GM18951 (cell line): Measurements from ENCODE around the gene YTHDF2.
A peak's percentile ranks its signal among the peaks of the same experiment; 100 is the strongest.

Source experiments
- POLR2A ChIP-seq: IDR thresholded peaks from 4 replicates; pipeline ENCODE4 v1.6.1; 2011; ENCODE audit warnings: mild to moderate bottlenecking; ENCODE audit not compliant: insufficient read length, insufficient read depth; ENCODE audit errors: extremely low read depth
- in situ Hi-C: fragments of 300-500 bp; cut with MboI; formaldehyde crosslinking; loops from one replicate; pipeline ENCODE4 v1.12.0; 2022; ENCODE audit warnings: low sequenced_read_pairs, mixed read lengths, inconsistent platforms; ENCODE audit not compliant: unreplicated experiment

YTHDF2 gene

GRCh38 chr1:28775121-28775942 is 38.6 kb downstream of the YTHDF2 start:
- peak; percentile 50 for TF ChIP-seq POLR2A
- in situ Hi-C loops: loop anchor here (25.0 kb wide), 2 partner anchors 262 to 412 kb away; partner anchors contain the start of gene SRSF4

- TF ChIP-seq POLR2A: no peak
- in situ Hi-C loops: loop anchor here (25.0 kb wide), 2 partner anchors 261 to 411 kb away; partner anchors contain the start of gene SRSF4
Measured at GRCh38 chr1:28776341-28776740, 39.6 kb downstream of the YTHDF2 start.

GRCh38 chr1:28778021-28778420 is 41.3 kb downstream of the YTHDF2 start:
- in situ Hi-C loops: loop anchor here (25.0 kb wide), 2 partner anchors 259 to 409 kb away; partner anchors contain the start of gene SRSF4
- no peak for TF ChIP-seq POLR2A

DNA sequence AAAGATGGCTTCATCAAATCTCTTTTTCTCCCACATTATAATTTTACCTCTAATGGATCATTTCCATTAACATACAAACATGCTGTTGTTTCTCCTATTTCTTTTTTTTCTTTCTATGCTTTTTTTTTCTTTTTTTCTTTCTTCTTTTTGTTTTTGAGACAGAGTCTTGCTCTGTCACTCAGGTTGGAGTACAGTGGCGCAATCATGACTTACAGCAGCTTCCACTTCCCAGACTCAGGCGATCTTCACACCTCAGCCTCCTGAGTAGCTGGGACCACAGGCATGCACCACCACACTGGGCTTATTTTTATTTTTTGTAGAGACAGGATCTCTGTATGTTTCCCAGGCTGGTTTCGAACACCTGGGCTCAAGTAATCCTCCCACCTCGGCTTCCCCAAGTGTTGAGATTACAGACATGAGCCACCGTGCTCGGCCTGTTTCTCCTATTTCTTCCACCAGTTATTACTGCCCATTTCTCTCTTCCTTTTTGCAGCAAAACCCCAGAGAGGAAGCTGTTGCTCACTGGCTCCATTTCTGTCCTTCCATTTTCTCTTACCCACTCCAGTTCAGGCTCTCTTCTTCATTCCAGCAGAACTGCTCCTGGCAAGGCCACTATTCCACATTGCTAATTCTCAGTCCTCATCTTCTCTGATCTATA is 43.1 kb downstream of the YTHDF2 start:
- TF ChIP-seq POLR2A: no peak
- in situ Hi-C loops: loop anchor here (25.0 kb wide), 2 partner anchors 257 to 407 kb away; partner anchors contain the start of gene SRSF4

DNA sequence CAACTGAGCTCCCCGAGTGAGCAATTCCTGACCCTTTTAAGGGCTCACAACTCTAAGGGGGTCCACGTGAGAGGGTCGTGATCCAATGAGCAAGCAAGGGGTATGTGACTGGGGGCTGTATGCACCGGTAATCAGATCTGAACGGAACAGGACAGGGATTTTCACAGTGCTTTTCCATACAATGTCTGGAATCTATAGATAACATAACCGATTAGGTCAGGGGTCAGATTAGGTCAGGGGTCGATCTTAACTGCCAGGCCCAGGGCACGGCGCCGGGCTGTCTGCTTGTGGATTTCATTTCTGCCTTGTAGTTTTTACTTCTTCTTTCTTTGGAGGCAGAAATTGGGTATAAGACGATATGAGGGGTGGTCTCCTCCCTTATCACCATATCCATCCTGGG is 44.6 kb downstream of the YTHDF2 start:
- TF ChIP-seq POLR2A: no peak
- in situ Hi-C loops: loop anchor here (25.0 kb wide), 2 partner anchors 256 to 406 kb away; partner anchors contain the start of gene SRSF4

DNA sequence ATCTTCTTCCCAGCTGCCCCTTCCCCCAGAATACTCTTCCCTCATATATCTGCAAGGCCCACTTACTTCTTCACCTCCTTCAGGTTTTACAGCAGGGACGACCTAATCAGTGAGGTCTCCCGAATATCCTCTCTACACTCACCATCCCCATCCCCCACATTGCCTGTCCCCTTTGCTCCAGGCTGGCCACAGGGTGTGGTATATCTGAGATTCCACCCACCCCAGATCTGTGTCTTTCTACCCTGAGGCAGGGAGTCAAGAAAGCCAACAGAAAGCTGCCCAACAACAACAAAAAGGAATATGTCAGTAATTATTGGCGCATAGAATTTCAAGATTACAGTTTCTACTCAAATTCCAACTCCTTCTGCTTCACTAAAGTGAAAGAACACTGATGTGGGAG is 45.3 kb downstream of the YTHDF2 start:
- in situ Hi-C loops: loop anchor here (25.0 kb wide), 2 partner anchors 255 to 405 kb away; partner anchors contain the start of gene SRSF4
- TF ChIP-seq POLR2A: no peak

GRCh38 chr1:28783363-28783762 is 46.6 kb downstream of the YTHDF2 start:
- TF ChIP-seq POLR2A: no peak
- in situ Hi-C loops: loop anchor here (25.0 kb wide), 2 partner anchors 254 to 404 kb away; partner anchors contain the start of gene SRSF4

DNA sequence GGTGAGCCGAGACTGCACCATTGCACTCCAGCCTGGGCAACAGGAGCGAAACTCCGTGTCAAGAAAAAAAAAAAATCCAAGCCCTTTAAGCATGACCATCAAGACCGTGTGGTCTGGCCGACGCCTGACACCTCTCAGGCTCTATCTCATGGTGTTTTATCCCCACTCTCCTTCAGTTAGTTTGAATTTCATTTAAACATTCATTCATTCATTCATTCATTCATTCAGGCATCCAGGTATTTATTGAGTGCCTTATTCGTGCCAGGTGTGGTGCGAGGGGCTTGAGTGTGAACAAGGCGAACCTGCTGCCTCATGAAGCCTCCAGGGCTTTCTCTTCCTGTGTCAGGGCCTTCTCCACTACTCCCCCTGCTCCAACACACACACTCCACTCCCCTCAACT is 52.7 kb downstream of the YTHDF2 start:
- in situ Hi-C loops: loop anchor here (5.0 to 25.0 kb wide), 3 partner anchors 83 to 398 kb away; partner anchors contain the start of gene SRSF4
- no peak for TF ChIP-seq POLR2A

DNA sequence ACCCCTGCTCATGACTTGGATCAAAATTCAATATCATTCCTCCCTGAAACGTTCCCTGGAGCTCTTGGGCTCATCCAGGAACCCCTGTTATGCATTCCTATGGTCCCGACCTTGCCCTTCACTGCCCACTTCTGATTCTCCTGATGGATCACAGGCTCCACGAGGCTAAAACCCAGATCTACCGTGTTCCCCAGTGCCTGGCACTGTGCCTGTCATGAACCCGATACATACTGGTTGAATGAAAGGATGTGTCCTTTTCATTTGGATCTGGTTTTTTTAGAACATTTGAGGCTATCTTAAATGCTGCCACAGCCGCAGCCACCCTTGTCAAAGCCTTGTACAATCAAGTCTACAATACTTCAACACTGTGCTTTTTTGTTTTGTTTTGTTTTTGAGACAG is 53.1 kb downstream of the YTHDF2 start:
- in situ Hi-C loops: loop anchor here (5.0 to 25.0 kb wide), 3 partner anchors 82 to 397 kb away; partner anchors contain the start of gene SRSF4
- TF ChIP-seq POLR2A: no peak

GRCh38 chr1:28790377-28791035 is 53.8 kb downstream of the YTHDF2 start:
- no peak for TF ChIP-seq POLR2A
- in situ Hi-C loops: loop anchor here (25.0 kb wide), 2 partner anchors 247 to 397 kb away; partner anchors contain the start of gene SRSF4

- in situ Hi-C loops: loop anchor here (25.0 kb wide), 2 partner anchors 245 to 395 kb away; partner anchors contain the start of gene SRSF4
Measured at GRCh38 chr1:28791929-28792328, 55.2 kb downstream of the YTHDF2 start.

DNA sequence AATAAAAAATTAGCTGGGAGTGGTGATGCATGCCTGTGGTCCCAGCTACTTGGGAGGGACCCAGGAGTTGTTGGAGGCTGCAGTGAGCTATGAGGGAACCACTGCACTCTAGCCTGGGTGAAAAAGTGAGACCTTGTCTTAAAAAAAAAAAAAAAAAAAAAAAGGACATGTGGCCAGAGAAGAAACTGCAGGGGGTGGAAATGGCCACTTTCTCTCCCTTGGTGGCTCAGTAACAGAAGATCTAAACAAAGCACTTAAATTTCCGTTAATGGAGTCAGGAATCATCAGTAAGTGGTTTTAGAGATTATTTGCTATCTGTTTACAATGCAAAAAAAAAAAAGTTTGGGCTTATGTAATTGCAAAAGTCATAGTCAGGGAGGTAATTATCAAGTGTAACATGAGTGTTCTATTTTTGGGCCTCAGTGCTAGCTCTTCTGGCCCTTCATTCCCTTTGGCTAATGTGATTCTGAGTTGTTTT is 55.9 kb downstream of the YTHDF2 start:
- in situ Hi-C loops: loop anchor here (25.0 kb wide), 2 partner anchors 245 to 395 kb away; partner anchors contain the start of gene SRSF4
- TF ChIP-seq POLR2A: no peak

GRCh38 chr1:28794582-28794981 is 57.8 kb downstream of the YTHDF2 start:
- in situ Hi-C loops: loop anchor here (25.0 kb wide), 2 partner anchors 243 to 393 kb away; partner anchors contain the start of gene SRSF4
